Mesothelial cell of epicardium (in vitro differentiated cells): ENCODE data around the gene GPR18. TPM values are rescaled to one million over a fixed set of nuclear protein-coding genes. Genes with fewer than 3 reads are reported as not detected.

ENCODE experiments used
- DNase-seq, 2 experiments: peaks; one replicate each; pipeline ENCODE4 v3.0.0; 2021; ENCODE audit warnings: low spot score in 2 of 2; ENCODE audit not compliant: unreplicated experiment in 2 of 2
- H3K27ac Mint-ChIP-seq: 2 replicates; pipeline ENCODE4 v1.8.0; 2021; ENCODE audit warnings: mixed read lengths
- H3K27me3 Mint-ChIP-seq: 2 replicates; pipeline ENCODE4 v1.8.0; 2021; ENCODE audit warnings: low read depth, mixed read lengths
- H3K36me3 Mint-ChIP-seq: 2 replicates; pipeline ENCODE4 v1.8.0; 2021; ENCODE audit warnings: mixed read lengths
- H3K4me1 Mint-ChIP-seq: 2 replicates; pipeline ENCODE4 v1.8.0; 2021; ENCODE audit warnings: mixed read lengths
- H3K4me3 Mint-ChIP-seq: 2 replicates; pipeline ENCODE4 v1.8.0; 2021; ENCODE audit warnings: mild to moderate bottlenecking, moderate library complexity, mixed read lengths
- H3K9me3 Mint-ChIP-seq: 2 replicates; pipeline ENCODE4 v1.8.0; 2021; ENCODE audit warnings: mixed read lengths
- CTCF ChIP-seq: fragments of 200-600 bp; sonication (generic); IDR thresholded peaks from one replicate; pipeline ENCODE4 v1.5.0; 2021; ENCODE audit warnings: antibody characterized with exemption; ENCODE audit not compliant: unreplicated experiment
- total RNA-seq: library from RNA; stranded (reverse); gene quantifications from 3 replicates; pipeline ENCODE4 v1.2.1, GENCODE V29; 2021

The GPR18 gene
- total RNA-seq, 1 donor from 2014 or later: not detected

GRCh38 chr13:99289674-99290337, 31.6 kb upstream of the GPR18 start:
- Mint-ChIP-seq H3K9me3 (no peaks in the 10 kb centered on the region), H3K4me3 (no peak overlapping the region), H3K36me3 (peaks cover 5% of the 10 kb centered on the region), H3K4me1 (no peaks in the 10 kb centered on the region), H3K27me3 (no peaks in the 10 kb centered on the region), H3K27ac (no peak overlapping the region)
- TF ChIP-seq CTCF: no peak
- DNase-seq: no peak

DNA sequence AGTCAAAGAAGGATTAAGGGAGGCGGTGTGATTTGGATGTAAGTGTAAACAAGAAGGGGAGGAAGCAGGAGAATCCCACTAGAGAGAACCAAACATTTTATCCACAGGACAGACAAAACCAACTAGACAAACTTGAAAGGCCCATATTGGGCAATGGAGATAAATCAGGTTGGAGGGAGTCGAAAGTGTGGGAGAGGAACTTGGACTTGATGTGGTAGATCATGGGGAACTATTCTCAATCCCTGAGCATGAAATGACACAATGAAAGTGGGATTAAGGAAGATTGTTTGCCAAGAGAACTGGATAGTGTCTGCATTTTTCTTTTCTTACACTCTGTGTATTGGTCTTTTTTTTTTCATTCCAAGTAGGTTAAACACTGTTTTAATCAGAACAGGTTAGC, 31.1 kb upstream of the GPR18 start:
- no peak overlapping the region for H3K27ac Mint-ChIP-seq

DNA sequence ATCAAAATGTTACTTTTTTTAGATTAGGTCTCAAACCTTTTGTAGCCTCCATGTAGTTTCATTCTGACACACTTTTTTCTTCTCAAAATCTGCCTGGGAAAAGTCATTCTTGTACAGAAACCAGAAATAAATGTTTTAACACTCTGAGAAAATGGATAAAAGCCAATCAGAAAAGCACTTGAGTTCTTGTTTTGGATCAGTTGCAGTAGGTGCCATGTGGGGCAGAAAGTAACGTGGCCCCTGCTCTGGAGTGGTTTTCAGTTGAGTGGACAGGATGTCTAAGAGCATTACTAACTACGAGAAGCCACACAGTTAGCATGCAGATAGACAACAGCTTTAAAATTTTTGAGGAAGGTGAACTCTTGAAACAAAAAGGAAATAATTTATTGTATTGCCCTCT, 29.9 kb upstream of the GPR18 start:
- H3K27ac Mint-ChIP-seq: peak overlapping the region; percentile 36
- H3K36me3 Mint-ChIP-seq: peaks cover 5% of the 10 kb centered on the region
- TF ChIP-seq CTCF: no peak
- H3K27me3 Mint-ChIP-seq: no peaks in the 10 kb centered on the region
- H3K4me3 Mint-ChIP-seq: no peak overlapping the region
- DNase-seq: no peak
- peaks cover 3% of the 10 kb centered on the region for H3K4me1 Mint-ChIP-seq
- no peaks in the 10 kb centered on the region for H3K9me3 Mint-ChIP-seq

More for the DNA sequence above, 31.1 kb upstream of the GPR18 start:
- Mint-ChIP-seq H3K4me3 (no peak overlapping the region), H3K27me3 (no peaks in the 10 kb centered on the region), H3K9me3 (no peaks in the 10 kb centered on the region), H3K36me3 (peaks cover 5% of the 10 kb centered on the region), H3K4me1 (peaks cover 3% of the 10 kb centered on the region)
- no peak for DNase-seq
- no peak for TF ChIP-seq CTCF

DNA sequence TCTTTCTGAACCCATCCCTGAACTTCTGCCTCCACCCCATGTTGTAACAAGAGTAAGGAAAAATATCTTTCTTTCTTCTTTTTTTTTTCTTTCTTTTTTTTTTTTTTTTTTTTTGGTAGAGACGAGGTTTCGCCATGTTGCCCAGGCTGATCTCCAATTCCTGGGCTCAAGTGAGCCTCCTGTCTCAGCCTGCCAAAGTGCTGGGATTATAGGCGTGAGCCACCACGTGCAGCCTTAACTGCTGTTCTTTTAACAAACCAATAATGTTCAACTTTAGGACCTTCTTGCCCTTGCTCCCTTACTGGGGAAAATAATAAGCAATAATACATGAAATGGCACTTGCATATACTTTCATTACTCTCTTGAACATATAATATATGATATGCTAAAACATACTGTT, 29.4 kb upstream of the GPR18 start:
- peaks cover 3% of the 10 kb centered on the region for H3K36me3 Mint-ChIP-seq
- TF ChIP-seq CTCF: no peak
- H3K27ac Mint-ChIP-seq: no peak overlapping the region
- no peaks in the 10 kb centered on the region for H3K9me3 Mint-ChIP-seq
- no peak for DNase-seq
- no peak overlapping the region for H3K4me3 Mint-ChIP-seq
- H3K4me1 Mint-ChIP-seq: peaks cover 6% of the 10 kb centered on the region
- H3K27me3 Mint-ChIP-seq: no peaks in the 10 kb centered on the region

DNA sequence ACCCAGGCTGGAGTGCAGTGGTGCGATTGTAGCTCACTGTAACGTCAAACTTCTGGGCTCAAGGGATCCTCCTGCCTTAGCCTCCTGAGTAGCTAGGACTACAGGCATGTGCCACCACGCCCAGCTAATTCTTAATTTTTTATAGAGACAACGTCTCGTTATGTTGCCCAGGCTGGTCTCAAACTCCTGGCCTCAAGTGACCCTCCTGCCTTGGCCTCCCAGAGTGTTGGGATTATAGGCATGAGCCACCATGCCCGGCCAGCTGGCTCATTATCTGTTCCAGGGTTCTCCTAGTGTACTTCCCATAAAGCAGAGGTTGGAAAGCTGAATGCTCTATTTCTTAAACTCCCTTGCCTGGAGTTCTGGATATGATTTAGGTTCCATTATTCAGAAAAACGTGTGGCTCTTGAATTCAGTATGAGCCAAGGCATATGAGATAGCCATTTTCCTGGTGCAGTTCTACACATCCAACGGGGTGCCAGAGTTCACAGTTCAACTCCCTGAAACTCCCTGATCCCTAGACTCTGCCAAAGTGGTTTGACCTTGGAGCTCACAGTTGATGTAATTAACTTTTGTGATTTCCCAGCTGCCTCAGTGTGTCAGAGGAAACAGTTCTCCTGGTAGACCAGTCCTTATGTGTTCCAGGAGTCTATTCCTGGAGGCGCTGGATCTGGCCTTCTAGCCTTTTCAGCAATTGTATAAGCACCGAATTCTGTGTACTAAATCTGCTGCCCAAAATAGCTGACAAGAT, 27.4 kb upstream of the GPR18 start:
- H3K27me3 Mint-ChIP-seq: no peaks in the 10 kb centered on the region
- TF ChIP-seq CTCF: no peak
- H3K27ac Mint-ChIP-seq: no peak overlapping the region
- H3K9me3 Mint-ChIP-seq: no peaks in the 10 kb centered on the region
- DNase-seq: no peak
- peaks cover 6% of the 10 kb centered on the region for H3K4me1 Mint-ChIP-seq
- no peak overlapping the region for H3K4me3 Mint-ChIP-seq
- peaks cover 4% of the 10 kb centered on the region for H3K36me3 Mint-ChIP-seq
